Activated CD4-positive, alpha-beta T cell treated with anti-CD3 and anti-CD28 coated beads, Interleukin-2, Interleukin-4, amounts not matched to agents 100 ng/mL and 50 ng/mL, durations not matched to agents 16 hours and 8 hours (primary cell): ENCODE results near the gene SELENOP.
"Not testable (repeated sequence)": the region's sequence is repeated elsewhere in the genome, so short reads cannot be mapped to it uniquely, and the experiment has no call there.

Experiments used
- DNase-seq: peaks from one replicate; pipeline ENCODE4 v3.0.0-alpha.2; 2020; ENCODE audit warnings: low spot score

Gene SELENOP

GRCh38 chr5:42811591-42812446 lies at the start of gene SELENOP:
TSS of gene SELENOP (minus strand) at chr5:42811892. CDS start at chr5:42808353, 3,539 bp downstream.
- DNase-seq: no peak

GRCh38 chr5:42858687-42859086 lies 47.0 kb upstream of the SELENOP start:
- no peak for DNase-seq

GRCh38 chr5:42858031-42858643 lies 46.4 kb upstream of the SELENOP start:
- DNase-seq: no peak

- DNase-seq: no peak
Observed at GRCh38 chr5:42855811-42856210, 44.1 kb upstream of the SELENOP start.

- no peak for DNase-seq
Observed at GRCh38 chr5:42855386-42855785, 43.7 kb upstream of the SELENOP start.

GRCh38 chr5:42854795-42855194 lies 43.1 kb upstream of the SELENOP start:
- peak; percentile 6 for DNase-seq

GRCh38 chr5:42852826-42853225 lies 41.1 kb upstream of the SELENOP start:
- no peak for DNase-seq

- DNase-seq: no peak
Observed at GRCh38 chr5:42851481-42851880, 39.8 kb upstream of the SELENOP start.

- no peak for DNase-seq
Observed at GRCh38 chr5:42848545-42848944, 36.9 kb upstream of the SELENOP start.

- DNase-seq: not testable (repeated sequence)
Observed at GRCh38 chr5:42844408-42844807, 32.7 kb upstream of the SELENOP start.

- no peak for DNase-seq
Observed at GRCh38 chr5:42843675-42844292, 32.1 kb upstream of the SELENOP start.

GRCh38 chr5:42842921-42843641 lies 31.4 kb upstream of the SELENOP start:
- no peak for DNase-seq

- no peak for DNase-seq
Observed at GRCh38 chr5:42840842-42841567, 29.3 kb upstream of the SELENOP start.

- DNase-seq: no peak
Observed at GRCh38 chr5:42840269-42840668, 28.6 kb upstream of the SELENOP start.

GRCh38 chr5:42839196-42839595 lies 27.5 kb upstream of the SELENOP start:
- no peak for DNase-seq

GRCh38 chr5:42837601-42838000 lies 25.9 kb upstream of the SELENOP start:
- no peak for DNase-seq

GRCh38 chr5:42836070-42836769 lies 24.5 kb upstream of the SELENOP start:
- no peak for DNase-seq

- DNase-seq: no peak
Observed at GRCh38 chr5:42832060-42832459, 20.4 kb upstream of the SELENOP start.

GRCh38 chr5:42830924-42831323 lies 19.2 kb upstream of the SELENOP start:
- no peak for DNase-seq

- no peak for DNase-seq
Observed at GRCh38 chr5:42828671-42829070, 17.0 kb upstream of the SELENOP start.
